Retinal pigment epithelial cell (primary cell): ENCODE data around the gene PCK2.
"Not testable (repeated sequence)": the region's sequence is repeated elsewhere in the genome, so short reads cannot be mapped to it uniquely, and the experiment has no call there.

Experiments used
- DNase-seq: peaks from one replicate; pipeline ENCODE4 v3.0.0-alpha.2; 2010; ENCODE audit warnings: low read depth
- H3K4me3 ChIP-seq: 2 replicates; pipeline ENCODE4 v1.5.1; 2011; ENCODE audit warnings: mild to moderate bottlenecking, low read length, control low read depth, moderate library complexity
- CTCF ChIP-seq: conservative IDR thresholded peaks from 2 replicates; pipeline ENCODE4 v1.5.1; 2011; ENCODE audit warnings: low read depth, low read length, control low read depth, inconsistent platforms

The PCK2 gene

GRCh38 chr14:24098927-24099813 lies 5.1 kb downstream of the PCK2 start:
- no peak overlapping the region for H3K4me3 ChIP-seq
- no peak for TF ChIP-seq CTCF
- DNase-seq: no peak

GRCh38 chr14:24100197-24100981 lies 6.3 kb downstream of the PCK2 start:
- DNase-seq: no peak
- H3K4me3 ChIP-seq: no peak overlapping the region
- no peak for TF ChIP-seq CTCF

- no peak for TF ChIP-seq CTCF
- DNase-seq: no peak
- no peak overlapping the region for H3K4me3 ChIP-seq
Measured at GRCh38 chr14:24100982-24101494, 6.9 kb downstream of the PCK2 start.

- no peak for TF ChIP-seq CTCF
- DNase-seq: no peak
- H3K4me3 ChIP-seq: no peak overlapping the region
Measured at GRCh38 chr14:24102357-24103048, 8.4 kb downstream of the PCK2 start.

GRCh38 chr14:24103451-24103850 lies 9.3 kb downstream of the PCK2 start:
- no peak for TF ChIP-seq CTCF
- no peak for DNase-seq
- H3K4me3 ChIP-seq: no peak overlapping the region

GRCh38 chr14:24105609-24106239 lies 11.6 kb downstream of the PCK2 start:
- not testable (repeated sequence) for DNase-seq, H3K4me3 ChIP-seq
